ENCODE results near the gene NFASC.

DNA sequence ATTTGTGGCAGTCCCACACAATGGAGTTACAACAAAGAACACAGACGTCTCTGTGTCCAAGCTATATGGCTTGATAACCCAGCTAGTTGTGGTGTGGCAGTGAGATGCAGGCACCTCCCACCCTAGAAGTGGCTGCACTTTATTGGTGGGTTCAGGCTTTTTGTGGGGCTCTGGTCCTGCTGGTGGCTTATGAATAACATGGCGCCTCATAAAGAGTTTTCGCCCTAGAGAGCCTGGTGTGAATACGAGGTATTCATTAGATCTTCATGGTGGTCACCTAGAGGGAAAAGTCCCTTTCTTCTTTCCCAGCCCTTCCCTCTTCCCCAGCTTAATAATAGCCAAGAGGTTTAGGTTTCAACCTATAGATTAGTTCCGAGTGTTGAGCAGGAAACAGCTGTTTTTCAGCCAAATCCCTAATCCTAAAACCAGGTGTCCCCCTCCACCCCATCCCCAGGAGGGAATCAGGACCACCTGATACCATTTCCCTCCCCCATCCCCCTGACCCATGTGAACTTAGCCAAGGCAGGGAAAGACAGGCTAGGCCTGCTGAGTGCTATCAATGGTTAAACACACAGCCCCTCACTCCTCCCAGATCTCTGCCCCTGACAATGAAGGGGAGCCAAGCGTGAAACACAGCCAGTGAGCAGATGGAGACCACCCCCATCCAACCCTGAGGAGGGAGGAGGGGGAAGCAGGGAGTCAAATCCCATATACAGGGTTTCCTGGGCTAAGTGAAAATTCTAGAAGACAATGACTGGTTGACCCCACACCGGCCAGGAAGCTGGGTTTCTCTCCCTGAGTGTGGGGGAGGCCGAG is 58.2 kb downstream of the NFASC start:
- TF ChIP-seq, protein P1, sequence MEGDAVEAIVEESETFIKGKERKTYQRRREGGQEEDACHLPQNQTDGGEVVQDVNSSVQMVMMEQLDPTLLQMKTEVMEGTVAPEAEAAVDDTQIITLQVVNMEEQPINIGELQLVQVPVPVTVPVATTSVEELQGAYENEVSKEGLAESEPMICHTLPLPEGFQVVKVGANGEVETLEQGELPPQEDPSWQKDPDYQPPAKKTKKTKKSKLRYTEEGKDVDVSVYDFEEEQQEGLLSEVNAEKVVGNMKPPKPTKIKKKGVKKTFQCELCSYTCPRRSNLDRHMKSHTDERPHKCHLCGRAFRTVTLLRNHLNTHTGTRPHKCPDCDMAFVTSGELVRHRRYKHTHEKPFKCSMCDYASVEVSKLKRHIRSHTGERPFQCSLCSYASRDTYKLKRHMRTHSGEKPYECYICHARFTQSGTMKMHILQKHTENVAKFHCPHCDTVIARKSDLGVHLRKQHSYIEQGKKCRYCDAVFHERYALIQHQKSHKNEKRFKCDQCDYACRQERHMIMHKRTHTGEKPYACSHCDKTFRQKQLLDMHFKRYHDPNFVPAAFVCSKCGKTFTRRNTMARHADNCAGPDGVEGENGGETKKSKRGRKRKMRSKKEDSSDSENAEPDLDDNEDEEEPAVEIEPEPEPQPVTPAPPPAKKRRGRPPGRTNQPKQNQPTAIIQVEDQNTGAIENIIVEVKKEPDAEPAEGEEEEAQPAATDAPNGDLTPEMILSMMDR (IDR thresholded peaks at IDR 0.05; ENCODE audit: low read depth, low read length, poor library complexity, severe bottlenecking) = no peak
- TF ChIP-seq EZH2phosphoT487 (IDR thresholded peaks at IDR 0.05; ENCODE audit: borderline replicate concordance, low read length) = no peak
